ENCODE measurements around the gene OR5D18.
"Not testable (repeated sequence)": the region's sequence is repeated elsewhere in the genome, so short reads cannot be mapped to it uniquely, and the experiment has no call there.

The OR5D18 gene

GRCh38 chr11:55819330-55819729, at the start of gene OR5D18:
OR5D18 (plus strand) TSS chr11:55819630; CDS start chr11:55819630, 0 bp downstream.
- DNase-seq = no peak

GRCh38 chr11:55773138-55773537, 46.3 kb upstream of the OR5D18 start, which contains the start of gene OR5D13:
OR5D13 (plus strand) TSS chr11:55773438; CDS start chr11:55773438, 0 bp downstream.
- DNase-seq = no peak

- no peak for DNase-seq
Observed at GRCh38 chr11:55791606-55792005, 27.8 kb upstream of the OR5D18 start.

GRCh38 chr11:55793321-55793720, 26.1 kb upstream of the OR5D18 start:
- DNase-seq = no peak

GRCh38 chr11:55795256-55795655, 24.2 kb upstream of the OR5D18 start, which contains the start of gene OR5D14:
OR5D14 (plus strand) TSS chr11:55795556; CDS start chr11:55795556, 0 bp downstream.
- DNase-seq = no peak

GRCh38 chr11:55806248-55806647, 13.2 kb upstream of the OR5D18 start:
- DNase-seq = no peak

GRCh38 chr11:55811067-55811466, 8.4 kb upstream of the OR5D18 start, which contains the start of gene OR5L1:
OR5L1 (plus strand) TSS chr11:55811367; CDS start chr11:55811467, 100 bp downstream.
- DNase-seq = no peak

GRCh38 chr11:55826919-55827318, 7.5 kb downstream of the OR5D18 start, which contains the start of gene OR5L2:
OR5L2 (plus strand) TSS chr11:55827219; CDS start chr11:55827219, 0 bp downstream.
- no peak for DNase-seq

- DNase-seq = no peak
Observed at GRCh38 chr11:55838452-55838851, 19.0 kb downstream of the OR5D18 start, which contains the start of gene OR5D16. OR5D16 (plus strand) TSS chr11:55838752; CDS start chr11:55838752, 0 bp downstream.

- no peak for DNase-seq
Observed at GRCh38 chr11:55847453-55847852, 28.0 kb downstream of the OR5D18 start.

GRCh38 chr11:55849037-55849436, 29.6 kb downstream of the OR5D18 start:
- no peak for DNase-seq

GRCh38 chr11:55852141-55852540, 32.7 kb downstream of the OR5D18 start:
- DNase-seq = no peak

- DNase-seq = no peak
Observed at GRCh38 chr11:55854704-55855103, 35.3 kb downstream of the OR5D18 start.

- not testable (repeated sequence) for DNase-seq
Observed at GRCh38 chr11:55867354-55867753, 47.9 kb downstream of the OR5D18 start.
